ENCODE data around the gene RALGPS2. TPM values are rescaled to one million over a fixed set of nuclear protein-coding genes. Genes with fewer than 3 reads are reported as not detected.

RALGPS2 gene
- total and polyA plus RNA-seq, 2 of the 8 experiments (the other 6 are each of a cell fraction or from before 2014, with no cell fraction given), result 6.7 to 38.0 TPM

- Histone ChIP-seq H2BK20ac (ENCODE audit: low read length) (no peak overlapping the region), H3K4me2 (ENCODE audit: insufficient read depth in 1 of 2, low read depth in 2 of 2, low read length in 2 of 2) (peak overlapping the region; percentile 71 to 80), H2BK120ac (replicated peaks; ENCODE audit: low read depth, low read length) (no peak overlapping the region), H2BK5ac (ENCODE audit: low read depth, low read length) (peak overlapping the region; percentile 94), H3K9me3 (ENCODE audit: insufficient read depth in 2 of 2, low read depth in 1 of 2, low read length in 1 of 2) (no peaks in the 10 kb centered on the region), H3K23ac (ENCODE audit: insufficient read length) (no peak overlapping the region), H3K79me2 (ENCODE audit: control insufficient read depth in 1 of 2, insufficient read depth in 2 of 2, low read length in 2 of 2) (peaks cover 0 to 42% of the 10 kb centered on the region in 2 experiments; a peak in 2 of 4 replicates), H4K91ac (replicated peaks; ENCODE audit: insufficient read length, low read length) (no peak overlapping the region), H3K23me2 (ENCODE audit: low read depth, low read length) (peaks cover 5% of the 10 kb centered on the region), H3K4me3 (ENCODE audit: extremely low read depth in 1 of 4, insufficient read depth in 2 of 4, low read depth in 3 of 4, low read length in 4 of 4) (peak overlapping the region; percentile 63 to 89 (median 84)), H3K79me1 (ENCODE audit: low read depth, low read length) (no peaks in the 10 kb centered on the region; the same call in 1 of the 2 replicates), H4K20me1 (replicated peaks in 1 of 2; ENCODE audit: control insufficient read depth in 1 of 2, insufficient read depth in 2 of 2, low read length in 2 of 2) (no peaks in the 10 kb centered on the region), H3K56ac (replicated peaks; ENCODE audit: insufficient read length, low read depth, low read length) (peak overlapping the region; percentile 69), H3K18ac (ENCODE audit: extremely low read depth, low read length) (no peak overlapping the region; the same call in 1 of the 2 replicates), H3K27ac (ENCODE audit: low read depth, low read length) (peak overlapping the region; percentile 83), H2BK15ac (ENCODE audit: low read length) (no peak overlapping the region), H3K14ac (ENCODE audit: insufficient read length) (no peak overlapping the region), H4K8ac (ENCODE audit: extremely low read depth, insufficient read depth, low read length) (peak overlapping the region; percentile 93), H2BK12ac (ENCODE audit: low read depth, low read length) (no peak overlapping the region; the same call in 1 of the 2 replicates), H3K4ac (replicated peaks; ENCODE audit: insufficient read length, low read depth, low read length) (no peak overlapping the region), H2AFZ (ENCODE audit: low read length) (no peak overlapping the region), H3K36me3 (ENCODE audit: control insufficient read depth in 2 of 4, insufficient read depth in 4 of 4, low read length in 3 of 4) (no peaks in the 10 kb centered on the region), H3K4me1 (replicated peaks in 1 of 4; ENCODE audit: control insufficient read depth in 3 of 4, insufficient read depth in 4 of 4, low read length in 3 of 4) (peaks cover 0 to 4% (median 3%) of the 10 kb centered on the region in 4 experiments; a peak in 5 of 7 replicates), H4K5ac (ENCODE audit: insufficient read length, low read depth, low read length) (peak overlapping the region; percentile 36), H2AK5ac (ENCODE audit: low read depth, low read length) (no peak overlapping the region), H3K9ac (replicated peaks in 1 of 4; ENCODE audit: extremely low read depth in 1 of 4, low read depth in 3 of 4, low read length in 3 of 4) (peak overlapping the region; percentile 73 to 94 (median 87)), H3K27me3 (replicated peaks in 1 of 4; ENCODE audit: control insufficient read depth in 3 of 4, extremely low read depth in 1 of 4, insufficient read depth in 3 of 4, low read length in 3 of 4) (no peaks in the 10 kb centered on the region)
- no peak for FAIRE-seq
- POLR2A ChIA-PET (ENCODE audit: partially characterized antibody), result interaction anchor here (1.0 to 2.9 kb wide), 6 partner anchors 11 to 277 kb away, joined by 3 to 21 read pairs (median 4); no protein-coding TSS in a partner anchor
- WGBS, 2 experiments (ENCODE audit: extremely low coverage in 1 of 2, insufficient coverage in 1 of 2, insufficient read length in 1 of 2, insufficient replicate concordance in 2 of 2, low coverage in 1 of 2, low lambda C conversion rate in 2 of 2, missing lambda C conversion rate in 1 of 2), result 2% methylated on average over 35 of the region's 75 CpGs; no CpG with 5 or more reads in 1 of the 2 experiments
- DNase-seq (ENCODE audit: low read depth in 1 of 2, low spot score in 2 of 2), result no peak
- CTCF ChIA-PET (ENCODE audit: partially characterized antibody), result interaction anchor here (1.7 to 3.8 kb wide), 2 partner anchors 183 to 277 kb away, joined by 7 to 11 read pairs; no protein-coding TSS in a partner anchor
- 0 out of 2 replicates have a peak, but pooled peaks have one; percentile 19 for TF ChIP-seq PHF8 (conservative IDR thresholded peaks at IDR 0.05; ENCODE audit: low read depth, low read length)
- TF ChIP-seq KDM4A (IDR thresholded peaks at IDR 0.05; ENCODE audit: low read depth, low read length, severe bottlenecking), result peak; percentile 41
- TF ChIP-seq, protein P1, sequence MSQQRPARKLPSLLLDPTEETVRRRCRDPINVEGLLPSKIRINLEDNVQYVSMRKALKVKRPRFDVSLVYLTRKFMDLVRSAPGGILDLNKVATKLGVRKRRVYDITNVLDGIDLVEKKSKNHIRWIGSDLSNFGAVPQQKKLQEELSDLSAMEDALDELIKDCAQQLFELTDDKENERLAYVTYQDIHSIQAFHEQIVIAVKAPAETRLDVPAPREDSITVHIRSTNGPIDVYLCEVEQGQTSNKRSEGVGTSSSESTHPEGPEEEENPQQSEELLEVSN (IDR thresholded peaks at IDR 0.05), result no peak
- no peak for TF ChIP-seq HDAC6 (IDR thresholded peaks at IDR 0.05; ENCODE audit: low read depth, low read length)
- no peak for TF ChIP-seq GABPA (IDR thresholded peaks at IDR 0.05; ENCODE audit: borderline replicate concordance, insufficient read depth, low read length)
- TF ChIP-seq YY1 (IDR thresholded peaks at IDR 0.05; ENCODE audit: low read depth, low read length), result 0 out of 2 replicates have a peak, but pooled peaks have one; percentile 45
- TF ChIP-seq NANOG (IDR thresholded peaks at IDR 0.05; ENCODE audit: insufficient read depth, low read depth, low read length, poor library complexity, severe bottlenecking), result no peak
- no peak for TF ChIP-seq CEBPB (IDR thresholded peaks at IDR 0.05; ENCODE audit: low read depth, low read length)
- no peak for TF ChIP-seq TAF1 (IDR thresholded peaks at IDR 0.05; ENCODE audit: low read depth, low read length)
- no peak for TF ChIP-seq TEAD4 (IDR thresholded peaks at IDR 0.05; ENCODE audit: low read depth, low read length)
- TF ChIP-seq GTF2F1 (IDR thresholded peaks at IDR 0.05; ENCODE audit: borderline replicate concordance, low read depth, low read length), result no peak
- TF ChIP-seq CREB1 (IDR thresholded peaks at IDR 0.05), result no peak
Measured at GRCh38 chr1:178725466-178726086, 532 bp downstream of the RALGPS2 start.
